ENCODE results near the gene STX1A.
A peak's percentile ranks its signal among the peaks of the same experiment; 100 is the strongest.

STX1A gene

DNA sequence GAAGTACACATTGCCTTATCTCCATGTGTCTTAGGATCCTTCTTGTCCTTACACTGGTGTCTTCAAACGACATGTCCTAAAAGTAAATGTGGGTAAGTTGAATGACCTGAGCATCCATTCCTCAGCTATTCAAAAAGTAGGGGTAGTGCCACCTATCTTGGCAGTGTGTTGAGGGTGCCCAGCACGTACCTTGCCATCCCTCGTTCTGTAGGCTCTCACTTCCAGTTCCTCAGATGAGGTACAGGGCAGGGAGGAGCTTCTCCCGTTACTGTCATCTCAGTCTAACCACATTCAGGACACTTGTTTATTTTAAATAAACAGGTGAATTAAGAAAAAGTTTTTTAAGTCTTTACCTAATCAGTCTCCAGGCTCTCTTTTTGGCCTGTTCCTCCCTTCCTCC lies 23.1 kb downstream of the STX1A start:
- H3K4me3 ChIP-seq (ENCODE audit: low read depth, low read length), result no peak overlapping the region
- TF ChIP-seq, protein P1, sequence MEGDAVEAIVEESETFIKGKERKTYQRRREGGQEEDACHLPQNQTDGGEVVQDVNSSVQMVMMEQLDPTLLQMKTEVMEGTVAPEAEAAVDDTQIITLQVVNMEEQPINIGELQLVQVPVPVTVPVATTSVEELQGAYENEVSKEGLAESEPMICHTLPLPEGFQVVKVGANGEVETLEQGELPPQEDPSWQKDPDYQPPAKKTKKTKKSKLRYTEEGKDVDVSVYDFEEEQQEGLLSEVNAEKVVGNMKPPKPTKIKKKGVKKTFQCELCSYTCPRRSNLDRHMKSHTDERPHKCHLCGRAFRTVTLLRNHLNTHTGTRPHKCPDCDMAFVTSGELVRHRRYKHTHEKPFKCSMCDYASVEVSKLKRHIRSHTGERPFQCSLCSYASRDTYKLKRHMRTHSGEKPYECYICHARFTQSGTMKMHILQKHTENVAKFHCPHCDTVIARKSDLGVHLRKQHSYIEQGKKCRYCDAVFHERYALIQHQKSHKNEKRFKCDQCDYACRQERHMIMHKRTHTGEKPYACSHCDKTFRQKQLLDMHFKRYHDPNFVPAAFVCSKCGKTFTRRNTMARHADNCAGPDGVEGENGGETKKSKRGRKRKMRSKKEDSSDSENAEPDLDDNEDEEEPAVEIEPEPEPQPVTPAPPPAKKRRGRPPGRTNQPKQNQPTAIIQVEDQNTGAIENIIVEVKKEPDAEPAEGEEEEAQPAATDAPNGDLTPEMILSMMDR (IDR thresholded peaks at IDR 0.05; ENCODE audit: control insufficient read depth, extremely low read depth, insufficient read depth), result no peak
- no peak for DNase-seq (ENCODE audit: low read depth)

DNA sequence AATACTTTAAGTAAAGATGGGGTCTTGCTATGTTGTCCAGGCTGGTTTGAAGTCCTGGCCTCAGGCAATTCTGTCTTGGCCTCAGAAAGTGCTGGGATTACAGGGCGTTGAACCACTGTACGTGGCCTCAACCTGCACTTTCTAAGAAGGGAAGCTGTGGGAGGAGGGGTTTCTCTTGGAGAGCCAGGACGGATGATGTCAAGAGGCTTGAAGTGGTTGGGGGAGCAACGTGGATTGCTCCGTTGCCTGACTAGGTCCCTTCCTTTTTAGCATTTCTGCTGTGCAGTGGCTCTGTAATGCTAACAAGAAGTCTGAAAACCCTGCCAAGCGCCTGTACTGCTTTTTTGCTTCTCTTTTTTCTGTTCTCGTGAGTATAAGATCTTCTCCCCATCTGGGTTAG lies 28.8 kb downstream of the STX1A start:
- TF ChIP-seq, protein P1 (IDR thresholded peaks at IDR 0.05; ENCODE audit: control insufficient read depth, extremely low read depth, insufficient read depth), result no peak
- no peak for DNase-seq (ENCODE audit: low read depth)
- H3K4me3 ChIP-seq (ENCODE audit: low read depth, low read length), result no peak overlapping the region

DNA sequence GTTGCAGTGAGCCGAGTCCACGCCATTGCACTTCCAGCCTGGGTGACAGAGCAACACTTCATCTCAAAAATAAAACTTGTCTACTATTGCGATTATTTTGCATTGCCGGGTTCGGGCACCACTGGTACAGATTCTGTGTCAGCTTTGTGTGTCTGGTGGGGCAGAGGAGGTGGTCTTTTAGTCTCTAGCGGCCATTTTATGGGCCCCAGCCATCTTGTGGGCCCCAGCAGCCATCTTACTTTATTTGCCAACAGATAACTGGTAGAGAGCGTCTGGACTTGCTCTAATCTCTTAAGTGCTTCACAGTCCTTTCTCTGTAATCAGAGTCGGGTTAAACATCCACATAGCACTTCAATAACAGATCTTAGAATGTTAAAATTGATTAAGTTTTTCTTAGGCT lies 31.2 kb downstream of the STX1A start:
- TF ChIP-seq, protein P1 (IDR thresholded peaks at IDR 0.05; ENCODE audit: control insufficient read depth, extremely low read depth, insufficient read depth), result no peak
- DNase-seq (ENCODE audit: low read depth), result no peak
- no peak overlapping the region for H3K4me3 ChIP-seq (ENCODE audit: low read depth, low read length)

DNA sequence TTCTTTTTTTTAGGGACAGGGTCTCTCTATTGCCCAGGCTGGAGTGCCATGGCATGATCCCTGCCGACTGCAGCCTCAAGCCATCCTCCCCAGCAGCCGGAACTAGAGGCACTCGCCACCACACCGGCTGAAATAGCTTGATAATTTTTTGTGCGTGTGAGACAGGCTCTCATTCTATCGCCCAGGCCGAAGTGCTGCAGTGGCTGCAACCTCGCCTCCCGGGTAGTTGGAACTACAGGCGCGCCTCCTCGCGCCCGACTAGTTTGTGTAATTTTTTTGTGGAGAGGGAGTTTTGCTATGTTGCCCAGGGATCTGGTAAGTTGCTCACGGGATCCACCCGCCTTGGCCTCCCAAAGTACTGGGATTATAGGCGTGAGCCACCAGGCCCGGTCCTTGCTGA lies 34.2 kb downstream of the STX1A start:
- no peak for DNase-seq (ENCODE audit: low read depth)
- no peak overlapping the region for H3K4me3 ChIP-seq (ENCODE audit: low read depth, low read length)
- TF ChIP-seq, protein P1 (IDR thresholded peaks at IDR 0.05; ENCODE audit: control insufficient read depth, extremely low read depth, insufficient read depth), result no peak

DNA sequence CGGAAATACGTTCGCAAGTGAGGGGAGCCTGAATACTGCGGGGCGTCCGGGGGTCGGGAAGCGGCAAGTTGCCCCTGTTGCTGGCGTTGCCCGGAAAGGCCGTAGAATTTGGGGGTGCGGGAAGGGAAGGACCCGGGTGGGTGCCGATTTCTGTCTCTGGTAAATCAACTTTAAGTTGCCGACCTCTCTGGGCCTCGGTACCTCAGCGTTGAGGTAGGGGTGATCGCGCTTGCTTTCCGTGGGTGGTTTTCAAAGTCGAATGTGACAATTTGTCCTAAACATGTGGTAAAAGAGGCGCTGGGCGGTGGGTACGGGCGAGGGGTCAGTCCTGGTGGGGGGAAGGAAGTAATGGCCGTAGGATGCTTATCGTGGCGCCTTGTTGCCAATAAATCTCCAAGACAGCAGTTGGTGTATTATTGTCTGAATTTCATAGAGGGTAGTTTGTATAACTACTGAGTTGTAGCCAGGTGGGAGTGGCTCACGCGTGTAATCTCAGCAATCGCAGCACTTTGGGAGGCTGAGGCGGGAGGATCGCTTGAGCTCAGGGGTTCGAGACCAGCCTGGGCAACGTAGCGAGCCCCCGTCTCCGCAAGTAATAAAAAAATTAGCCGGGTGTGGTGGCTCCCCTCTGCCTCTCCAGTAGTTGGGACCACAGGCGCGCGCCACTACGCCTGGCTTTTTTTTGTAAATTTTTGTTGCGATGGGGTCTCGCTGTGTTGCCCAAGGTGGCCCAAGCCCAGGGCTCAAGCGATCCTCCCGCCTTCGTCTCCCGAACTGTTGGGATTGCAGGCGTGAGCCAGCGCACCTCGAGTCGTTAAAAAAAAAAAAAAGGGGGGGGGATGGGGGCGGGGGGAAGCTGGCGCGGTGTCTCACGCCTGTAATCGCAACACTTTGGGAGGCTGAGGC lies 35.4 kb downstream of the STX1A start:
- TF ChIP-seq, protein P1 (IDR thresholded peaks at IDR 0.05; ENCODE audit: control insufficient read depth, extremely low read depth, insufficient read depth), result no peak
- H3K4me3 ChIP-seq (ENCODE audit: low read depth, low read length), result peak overlapping the region; percentile 79
- peak; percentile 17 for DNase-seq (ENCODE audit: low read depth)

DNA sequence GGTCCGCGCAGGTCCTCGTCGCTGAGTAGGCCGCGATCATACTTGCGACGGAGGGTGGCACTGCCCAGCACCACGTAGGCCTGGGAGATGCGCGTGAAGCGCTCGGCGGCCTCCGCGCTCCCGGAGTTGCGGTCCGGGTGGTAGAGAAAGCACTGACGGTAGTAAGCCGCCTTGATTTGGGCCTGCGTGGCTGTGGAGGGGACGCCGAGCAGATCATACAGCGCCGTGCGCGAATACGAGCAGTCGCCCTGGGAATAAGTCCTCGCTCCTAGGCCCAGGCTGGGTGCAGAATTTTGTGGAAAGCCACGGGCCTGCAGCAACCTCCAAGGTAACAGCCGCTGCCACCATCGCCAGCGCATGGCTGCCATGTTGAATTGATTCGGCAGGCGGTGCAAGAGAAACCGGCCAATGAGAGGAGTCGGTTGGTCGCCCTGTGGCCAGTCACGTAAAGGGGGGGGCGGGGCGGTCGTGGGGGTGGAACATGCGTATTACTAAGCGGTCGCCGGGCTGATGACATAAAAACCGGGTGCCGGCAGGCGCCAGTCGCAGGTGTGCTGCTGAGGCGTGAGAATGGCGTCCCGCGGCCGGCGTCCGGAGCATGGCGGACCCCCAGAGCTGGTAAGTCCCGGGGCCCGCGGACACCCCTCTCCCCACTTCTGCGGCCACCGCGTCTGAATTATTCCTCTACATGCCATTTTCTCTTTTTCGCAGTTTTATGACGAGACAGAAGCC lies 36.2 kb downstream of the STX1A start, which contains the start of the genes BUD23 and DNAJC30:
Gene BUD23, plus strand, starts transcription at position 542 of the 732 bp plus-strand sequence. Its CDS starts 29 bp downstream, at position 571.
Gene DNAJC30, minus strand, starts transcription at position 398 of the 732 bp plus-strand sequence. Its CDS starts 30 bp downstream, at position 368.
- peak; percentile 85 for DNase-seq (ENCODE audit: low read depth)
- TF ChIP-seq, protein P1 (IDR thresholded peaks at IDR 0.05; ENCODE audit: control insufficient read depth, extremely low read depth, insufficient read depth), result no peak
- peak within 1 kb of the TSS; percentile 79 for H3K4me3 ChIP-seq (ENCODE audit: low read depth, low read length)

Measured in LNCaP clone FGC (cell line).